NB4 (cell line): Measurements from ENCODE around the gene TECRL.

Experiments
- CTCF ChIP-seq: IDR thresholded peaks from one replicate; pipeline ENCODE4 v1.5.1; 2012; ENCODE audit warnings: low read depth, low read length
- MAX ChIP-seq: IDR thresholded peaks from 2 replicates; pipeline ENCODE4 v1.6.1; 2011; ENCODE audit warnings: low read depth, low read length
- POLR2A ChIP-seq: IDR thresholded peaks from 2 replicates; pipeline ENCODE4 v1.6.1; 2011; ENCODE audit warnings: mild to moderate bottlenecking; ENCODE audit not compliant: insufficient read length; ENCODE audit errors: extremely low read depth

- TF ChIP-seq CTCF, result no peak
- TF ChIP-seq POLR2A, result no peak
- TF ChIP-seq MAX, result no peak
These were observed at the start of gene TECRL for GRCh38 chr4:64409300-64409699.
